GM06990 (cell line): ENCODE data around the gene DST.

Experiments
- DNase-seq: peaks from one replicate; pipeline ENCODE4 v3.0.0-alpha.2; 2011; ENCODE audit not compliant: insufficient read length; ENCODE audit errors: extremely low read depth
- H3K27me3 ChIP-seq: replicated peaks from 2 replicates; pipeline ENCODE4 v1.6.0; 2011; ENCODE audit warnings: low read length; ENCODE audit not compliant: control insufficient read depth, insufficient read depth
- H3K36me3 ChIP-seq: 2 replicates; pipeline ENCODE4 v1.5.1; 2011; ENCODE audit warnings: low read length; ENCODE audit not compliant: control insufficient read depth, insufficient read depth
- H3K4me3 ChIP-seq: replicated peaks from 2 replicates; pipeline ENCODE4 v1.5.1; 2011; ENCODE audit warnings: low read depth, mild to moderate bottlenecking, control low read depth, low read length
- TF ChIP-seq, protein P1 (sequence below): IDR thresholded peaks from 2 replicates; pipeline ENCODE4 v1.5.1; 2011; ENCODE audit warnings: low read length, control low read depth, mild to moderate bottlenecking, inconsistent platforms; ENCODE audit not compliant: insufficient read depth, poor library complexity, severe bottlenecking

The DST gene

DNA sequence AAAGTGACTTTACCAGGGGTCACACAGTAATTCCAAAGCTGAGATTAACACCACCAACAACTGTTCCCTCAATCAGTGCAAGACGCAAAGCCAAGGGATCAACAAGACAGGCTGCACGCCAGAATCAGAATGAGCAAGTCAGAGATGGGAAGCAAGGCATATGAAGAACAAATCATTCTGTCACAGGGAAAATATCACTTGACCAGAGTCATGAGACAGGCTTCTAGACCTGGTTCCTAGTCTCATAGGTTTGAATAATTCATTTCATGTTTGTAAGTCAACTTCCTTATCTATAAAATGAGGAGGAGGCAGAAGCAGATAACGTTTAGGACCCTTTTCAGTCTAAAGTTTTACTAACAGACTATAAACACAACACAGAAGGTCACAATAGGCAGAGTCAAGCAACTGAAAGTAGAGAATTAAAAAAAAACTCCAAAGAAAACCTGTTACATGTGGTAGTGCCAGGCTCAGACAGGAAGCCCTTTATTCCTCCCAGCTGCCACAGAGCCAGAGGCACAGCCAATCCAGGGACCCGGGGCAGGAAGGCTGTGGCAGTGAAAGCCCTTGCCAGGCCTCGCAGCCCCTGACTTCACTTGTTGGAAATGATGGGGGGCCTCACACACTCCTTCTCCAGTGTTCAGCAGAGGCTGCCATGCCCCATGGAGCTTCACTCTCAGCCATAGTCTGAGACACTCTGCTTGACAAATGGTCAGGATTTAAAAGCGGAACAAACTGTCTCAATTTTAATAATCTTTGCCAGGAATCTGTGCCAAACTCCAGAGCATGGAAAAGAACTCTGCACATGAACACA, 29.2 kb upstream of the DST start:
- no peak for DNase-seq
- no peaks in the 10 kb centered on the region for H3K36me3 ChIP-seq
- H3K4me3 ChIP-seq = no peak overlapping the region
- no peaks in the 10 kb centered on the region for H3K27me3 ChIP-seq
- TF ChIP-seq, protein P1, sequence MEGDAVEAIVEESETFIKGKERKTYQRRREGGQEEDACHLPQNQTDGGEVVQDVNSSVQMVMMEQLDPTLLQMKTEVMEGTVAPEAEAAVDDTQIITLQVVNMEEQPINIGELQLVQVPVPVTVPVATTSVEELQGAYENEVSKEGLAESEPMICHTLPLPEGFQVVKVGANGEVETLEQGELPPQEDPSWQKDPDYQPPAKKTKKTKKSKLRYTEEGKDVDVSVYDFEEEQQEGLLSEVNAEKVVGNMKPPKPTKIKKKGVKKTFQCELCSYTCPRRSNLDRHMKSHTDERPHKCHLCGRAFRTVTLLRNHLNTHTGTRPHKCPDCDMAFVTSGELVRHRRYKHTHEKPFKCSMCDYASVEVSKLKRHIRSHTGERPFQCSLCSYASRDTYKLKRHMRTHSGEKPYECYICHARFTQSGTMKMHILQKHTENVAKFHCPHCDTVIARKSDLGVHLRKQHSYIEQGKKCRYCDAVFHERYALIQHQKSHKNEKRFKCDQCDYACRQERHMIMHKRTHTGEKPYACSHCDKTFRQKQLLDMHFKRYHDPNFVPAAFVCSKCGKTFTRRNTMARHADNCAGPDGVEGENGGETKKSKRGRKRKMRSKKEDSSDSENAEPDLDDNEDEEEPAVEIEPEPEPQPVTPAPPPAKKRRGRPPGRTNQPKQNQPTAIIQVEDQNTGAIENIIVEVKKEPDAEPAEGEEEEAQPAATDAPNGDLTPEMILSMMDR = no peak

DNA sequence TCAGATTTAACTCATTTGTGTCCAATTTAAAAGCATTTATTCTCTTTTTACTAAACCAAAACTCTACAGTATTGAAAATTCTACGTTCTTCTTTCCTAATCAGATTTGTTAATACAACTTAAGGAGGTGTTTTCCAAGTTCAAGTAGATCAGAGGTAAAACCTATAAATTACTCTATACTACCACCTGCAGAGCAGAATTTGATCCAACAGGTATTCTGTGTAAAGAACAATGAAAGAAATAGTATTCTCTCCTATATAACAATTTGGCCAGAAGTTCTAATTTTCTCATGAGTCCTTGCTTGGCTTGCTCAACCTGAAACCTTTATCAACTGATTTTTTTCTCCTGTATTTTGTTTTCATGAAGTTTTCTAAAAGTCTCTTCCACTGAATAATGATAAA, 28.5 kb upstream of the DST start:
- H3K27me3 ChIP-seq = no peaks in the 10 kb centered on the region
- H3K4me3 ChIP-seq = no peak overlapping the region
- no peaks in the 10 kb centered on the region for H3K36me3 ChIP-seq
- TF ChIP-seq, protein P1 = no peak
- no peak for DNase-seq

DNA sequence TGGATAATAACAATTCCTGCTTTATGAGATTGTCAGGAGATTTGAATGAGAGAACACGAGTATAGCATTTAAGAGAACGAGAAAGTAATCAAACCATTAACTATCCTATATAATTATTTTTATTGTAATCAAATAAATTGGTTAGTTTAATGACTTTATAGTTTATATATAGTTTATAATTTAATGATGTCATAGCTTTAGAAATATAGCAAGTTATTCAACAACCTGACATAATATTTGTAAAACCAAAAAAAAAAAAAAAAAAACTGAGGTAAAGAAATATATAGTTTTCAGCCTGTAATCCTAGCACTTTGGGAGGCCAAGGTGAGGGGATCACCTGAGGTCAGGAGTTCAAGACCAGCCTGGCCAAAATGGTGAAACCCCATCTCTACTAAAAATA, 26.4 kb upstream of the DST start:
- H3K27me3 ChIP-seq = no peaks in the 10 kb centered on the region
- no peak overlapping the region for H3K4me3 ChIP-seq
- H3K36me3 ChIP-seq = peaks cover 1% of the 10 kb centered on the region; the same call in 1 of the 2 replicates
- DNase-seq = no peak
- TF ChIP-seq, protein P1 = no peak

DNA sequence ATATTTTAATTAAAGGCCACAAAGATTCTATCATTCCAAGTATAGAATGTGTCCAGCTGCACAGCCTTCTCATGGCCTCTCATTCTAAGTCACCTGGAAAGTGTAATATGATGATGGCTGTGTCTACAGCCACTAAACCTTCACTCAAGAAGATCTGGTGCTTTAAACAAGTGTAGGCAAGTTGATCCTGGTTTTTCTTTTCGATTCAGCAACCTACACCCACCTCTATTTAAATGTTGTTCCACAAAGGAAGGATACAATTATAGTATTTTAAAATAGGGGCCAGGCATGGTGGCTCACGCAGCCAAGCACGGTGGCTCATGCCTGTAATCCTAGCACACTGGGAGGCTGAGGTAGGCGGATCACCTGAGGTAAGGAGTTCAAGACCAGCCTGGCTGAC, 25.5 kb upstream of the DST start:
- Histone ChIP-seq H3K4me3 (no peak overlapping the region), H3K36me3 (peaks cover 1% of the 10 kb centered on the region; the same call in 1 of the 2 replicates), H3K27me3 (no peaks in the 10 kb centered on the region)
- TF ChIP-seq, protein P1 = no peak
- no peak for DNase-seq

DNA sequence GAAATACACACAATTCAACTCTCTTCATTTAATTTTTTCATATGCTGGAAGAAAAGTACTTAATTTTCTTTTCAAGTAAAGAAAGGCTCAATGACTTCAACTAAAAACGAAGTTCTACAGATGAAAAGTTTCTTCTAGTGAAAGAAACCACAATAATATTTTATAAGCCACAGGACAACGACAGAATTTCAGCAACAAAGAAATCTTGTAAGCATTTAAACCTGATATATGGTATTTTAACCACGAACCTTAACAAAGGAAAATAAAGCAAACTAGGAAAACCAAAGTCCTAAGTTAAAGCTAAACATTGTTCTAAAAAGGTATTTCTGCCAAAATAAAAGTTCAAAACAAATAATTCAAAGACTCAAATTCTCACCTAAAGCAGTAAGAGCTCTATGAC, 24.6 kb upstream of the DST start:
- Histone ChIP-seq H3K36me3 (peaks cover 1% of the 10 kb centered on the region; the same call in 1 of the 2 replicates), H3K4me3 (no peak overlapping the region), H3K27me3 (no peaks in the 10 kb centered on the region)
- TF ChIP-seq, protein P1 = no peak
- DNase-seq = no peak
